H1 (cell line): ENCODE data around the gene EFCAB6.

Experiments used
- ASH2L ChIP-seq: fragments of 200-600, 300-600 bp; sonication (generic); IDR thresholded peaks from one replicate; pipeline ENCODE4 v1.7.1; 2017; ENCODE audit warnings: low read length
- CTCF ChIP-seq, 3 experiments: IDR thresholded peaks; 1 replicate in 2 of 3; 2 replicates in 1 of 3; pipeline versions ENCODE4 v1.5.1 to v1.6.1; 2011; ENCODE audit warnings: low read length in 3 of 3, mild to moderate bottlenecking in 3 of 3, inconsistent platforms in 2 of 3, low read depth in 1 of 3, moderate library complexity in 1 of 3; ENCODE audit not compliant: insufficient read depth in 1 of 3; ENCODE audit errors: control extremely low read depth in 1 of 3
- KDM1A ChIP-seq: fragments of 200-600, 300-600 bp; sonication (generic); IDR thresholded peaks from 2 replicates; pipeline ENCODE4 v1.7.1; 2016; ENCODE audit warnings: mild to moderate bottlenecking, low read length, borderline replicate concordance
- PHF8 ChIP-seq: fragments of 200-600 bp; sonication (generic); conservative IDR thresholded peaks from 2 replicates; pipeline ENCODE4 v1.7.1; 2012; ENCODE audit warnings: low read depth, mild to moderate bottlenecking, inconsistent platforms, low read length, moderate library complexity
- POLR2A ChIP-seq, 2 experiments: IDR thresholded peaks; 1 replicate in 1 of 2; 2 replicates in 1 of 2; pipeline ENCODE4 v1.6.1; 2011; ENCODE audit warnings: low read depth in 2 of 2, low read length in 2 of 2, mild to moderate bottlenecking in 2 of 2; ENCODE audit errors: control extremely low read depth in 1 of 2

- TF ChIP-seq CTCF (IDR thresholded peaks at IDR 0.05; ENCODE audit: control extremely low read depth in 1 of 3, insufficient read depth in 1 of 3, low read depth in 1 of 3, low read length in 3 of 3) (no peak), POLR2A (IDR thresholded peaks at IDR 0.05; ENCODE audit: control extremely low read depth in 1 of 2, low read depth in 2 of 2, low read length in 2 of 2) (no peak), ASH2L (no peak), KDM1A (no peak), PHF8 (no peak)
Measured at GRCh38 chr22:43566561-43567332, 245.4 kb downstream of the EFCAB6 start.
